ENCODE results near the gene TBC1D8. TPM values are rescaled to one million over a fixed set of nuclear protein-coding genes. Genes with fewer than 3 reads are reported as not detected.

Gene TBC1D8
- total RNA-seq, 1 donor from 2014 or later = 3.9 TPM

- no peak overlapping the region for H3K27ac ChIP-seq
- peaks cover 18% of the 10 kb centered on the region for H3K4me1 ChIP-seq
- H3K4me1 Mint-ChIP-seq = peaks cover 26% of the 10 kb centered on the region
- no peak overlapping the region for H3K4me3 Mint-ChIP-seq
- H3K27ac Mint-ChIP-seq = no peak overlapping the region
- no peaks in the 10 kb centered on the region for H3K79me2 ChIP-seq (ENCODE audit: low read depth)
- no peaks in the 10 kb centered on the region for H3K36me3 Mint-ChIP-seq
- no peak overlapping the region for H3K9ac ChIP-seq
- no peaks in the 10 kb centered on the region for H3K27me3 ChIP-seq
- H4K20me1 ChIP-seq (ENCODE audit: low read depth) = no peaks in the 10 kb centered on the region
- no peaks in the 10 kb centered on the region for H3K27me3 Mint-ChIP-seq (ENCODE audit: insufficient read depth, low read depth)
- DNase-seq (ENCODE audit: low spot score) = no peak
- TF ChIP-seq EZH2phosphoT487 (IDR thresholded peaks at IDR 0.05) (no peak), EZH2 (IDR thresholded peaks at IDR 0.05) (no peak)
- TF ChIP-seq, protein P1, sequence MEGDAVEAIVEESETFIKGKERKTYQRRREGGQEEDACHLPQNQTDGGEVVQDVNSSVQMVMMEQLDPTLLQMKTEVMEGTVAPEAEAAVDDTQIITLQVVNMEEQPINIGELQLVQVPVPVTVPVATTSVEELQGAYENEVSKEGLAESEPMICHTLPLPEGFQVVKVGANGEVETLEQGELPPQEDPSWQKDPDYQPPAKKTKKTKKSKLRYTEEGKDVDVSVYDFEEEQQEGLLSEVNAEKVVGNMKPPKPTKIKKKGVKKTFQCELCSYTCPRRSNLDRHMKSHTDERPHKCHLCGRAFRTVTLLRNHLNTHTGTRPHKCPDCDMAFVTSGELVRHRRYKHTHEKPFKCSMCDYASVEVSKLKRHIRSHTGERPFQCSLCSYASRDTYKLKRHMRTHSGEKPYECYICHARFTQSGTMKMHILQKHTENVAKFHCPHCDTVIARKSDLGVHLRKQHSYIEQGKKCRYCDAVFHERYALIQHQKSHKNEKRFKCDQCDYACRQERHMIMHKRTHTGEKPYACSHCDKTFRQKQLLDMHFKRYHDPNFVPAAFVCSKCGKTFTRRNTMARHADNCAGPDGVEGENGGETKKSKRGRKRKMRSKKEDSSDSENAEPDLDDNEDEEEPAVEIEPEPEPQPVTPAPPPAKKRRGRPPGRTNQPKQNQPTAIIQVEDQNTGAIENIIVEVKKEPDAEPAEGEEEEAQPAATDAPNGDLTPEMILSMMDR (IDR thresholded peaks at IDR 0.05) = no peak
- H3K4me3 ChIP-seq = no peak overlapping the region
- H3F3A ChIP-seq (ENCODE audit: low read depth) = peaks cover 12% of the 10 kb centered on the region
- no peak overlapping the region for H2AFZ ChIP-seq (replicated peaks)
- no peaks in the 10 kb centered on the region for H3K9me3 ChIP-seq (ENCODE audit: low read depth)
- H3K4me2 ChIP-seq = no peak overlapping the region
- no peaks in the 10 kb centered on the region for H3K36me3 ChIP-seq
- no peaks in the 10 kb centered on the region for H3K9me3 Mint-ChIP-seq
Observed at GRCh38 chr2:100983201-100983600, 168.0 kb downstream of the TBC1D8 start.

DNA sequence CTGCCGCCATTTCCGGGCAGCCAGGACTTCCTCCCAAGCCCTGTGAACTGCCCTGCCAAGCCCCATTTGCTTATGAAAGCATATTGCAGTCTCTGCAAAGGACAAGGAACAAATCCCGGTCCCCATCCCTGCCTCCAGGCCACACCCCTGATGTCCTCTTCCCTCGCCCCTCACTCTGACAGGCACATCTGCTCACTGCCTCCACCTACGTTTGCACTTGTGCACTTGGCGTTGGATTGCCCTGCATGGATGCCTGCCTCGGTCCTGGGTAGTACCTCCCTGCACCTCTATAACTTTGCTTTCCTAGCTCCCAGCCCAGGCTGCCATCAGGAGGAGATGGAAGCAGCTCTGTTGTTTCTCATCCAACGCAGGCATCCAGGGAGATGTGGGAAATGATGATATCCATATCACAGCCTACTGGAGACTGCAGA, 168.7 kb downstream of the TBC1D8 start:
- peak overlapping the region; percentile 4 for H3K27ac Mint-ChIP-seq
- H3K4me1 Mint-ChIP-seq = peaks cover 26% of the 10 kb centered on the region
- H3K27me3 Mint-ChIP-seq (ENCODE audit: insufficient read depth, low read depth) = no peaks in the 10 kb centered on the region
- no peaks in the 10 kb centered on the region for H3K27me3 ChIP-seq
- no peak overlapping the region for H2AFZ ChIP-seq (replicated peaks)
- no peak overlapping the region for H3K4me3 ChIP-seq
- H4K20me1 ChIP-seq (ENCODE audit: low read depth) = no peaks in the 10 kb centered on the region
- no peaks in the 10 kb centered on the region for H3K9me3 Mint-ChIP-seq
- no peaks in the 10 kb centered on the region for H3K36me3 ChIP-seq
- peaks cover 12% of the 10 kb centered on the region for H3F3A ChIP-seq (ENCODE audit: low read depth)
- DNase-seq (ENCODE audit: low spot score) = peak; percentile 14
- no peaks in the 10 kb centered on the region for H3K36me3 Mint-ChIP-seq
- H3K4me3 Mint-ChIP-seq = no peak overlapping the region
- H3K4me1 ChIP-seq = peaks cover 18% of the 10 kb centered on the region
- no peak overlapping the region for H3K9ac ChIP-seq
- TF ChIP-seq EZH2 (IDR thresholded peaks at IDR 0.05) (no peak), EZH2phosphoT487 (IDR thresholded peaks at IDR 0.05) (no peak)
- TF ChIP-seq, protein P1 (IDR thresholded peaks at IDR 0.05) = no peak
- H3K9me3 ChIP-seq (ENCODE audit: low read depth) = no peaks in the 10 kb centered on the region
- no peaks in the 10 kb centered on the region for H3K79me2 ChIP-seq (ENCODE audit: low read depth)
- no peak overlapping the region for H3K27ac ChIP-seq
- no peak overlapping the region for H3K4me2 ChIP-seq

DNA sequence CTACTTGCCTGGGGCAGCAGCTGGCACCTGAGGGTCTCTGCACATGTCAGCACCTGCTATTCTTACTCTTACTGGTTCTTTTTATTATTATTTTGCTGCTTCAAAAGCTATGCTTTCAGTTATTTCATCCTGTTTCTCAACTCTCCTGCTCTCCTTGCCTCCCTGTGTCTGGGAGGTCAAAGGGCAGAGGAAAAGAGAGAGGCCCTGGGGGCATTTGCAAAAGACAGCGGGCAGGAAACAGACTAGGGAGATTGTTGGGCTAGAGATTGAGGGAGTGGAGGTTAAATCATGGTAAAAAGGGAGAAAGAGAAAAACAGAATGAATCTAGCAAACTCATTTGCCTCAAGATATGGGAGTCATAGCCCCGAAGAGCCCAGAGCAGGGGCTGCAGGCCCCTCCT, 170.2 kb downstream of the TBC1D8 start:
- TF ChIP-seq EZH2 (IDR thresholded peaks at IDR 0.05) (no peak), EZH2phosphoT487 (IDR thresholded peaks at IDR 0.05) (no peak)
- TF ChIP-seq, protein P1 (IDR thresholded peaks at IDR 0.05) = no peak
- H4K20me1 ChIP-seq (ENCODE audit: low read depth) = no peaks in the 10 kb centered on the region
- no peak overlapping the region for H3K9ac ChIP-seq
- Mint-ChIP-seq H3K36me3 (no peaks in the 10 kb centered on the region), H3K9me3 (no peaks in the 10 kb centered on the region), H3K27me3 (ENCODE audit: insufficient read depth, low read depth) (no peaks in the 10 kb centered on the region), H3K4me3 (peak overlapping the region; percentile 2), H3K27ac (peak overlapping the region; percentile 6), H3K4me1 (peaks cover 37% of the 10 kb centered on the region)
- peak overlapping the region; percentile 27 for H3K27ac ChIP-seq
- no peaks in the 10 kb centered on the region for H3K79me2 ChIP-seq (ENCODE audit: low read depth)
- no peaks in the 10 kb centered on the region for H3K9me3 ChIP-seq (ENCODE audit: low read depth)
- H3F3A ChIP-seq (ENCODE audit: low read depth) = peaks cover 12% of the 10 kb centered on the region
- H3K4me2 ChIP-seq = peak overlapping the region; percentile 57
- H3K4me3 ChIP-seq = no peak overlapping the region
- DNase-seq (ENCODE audit: low spot score) = no peak
- peaks cover 18% of the 10 kb centered on the region for H3K4me1 ChIP-seq
- H3K27me3 ChIP-seq = no peaks in the 10 kb centered on the region
- peak overlapping the region; percentile 81 for H2AFZ ChIP-seq (replicated peaks)
- no peaks in the 10 kb centered on the region for H3K36me3 ChIP-seq

All from neural progenitor cell (in vitro differentiated cells).